GM23338 (cell line): ENCODE data around the gene DFFB. TPM values are rescaled to one million over a fixed set of nuclear protein-coding genes. Genes with fewer than 3 reads are reported as not detected.

Experiments
- ATAC-seq: fragments of 200-7000 bp; cut with Tn5 transposase; 3 replicates; pipeline ENCODE4 v1.9.1; 2020
- DNase-seq: peaks from one replicate; pipeline ENCODE4 v3.0.0-alpha.2; 2015; ENCODE audit warnings: low spot score
- H2AFZ ChIP-seq: fragments of 200-600 bp; sonication (generic); 2 replicates; pipeline ENCODE4 v1.8.0; 2016; ENCODE audit warnings: antibody characterized with exemption, mild to moderate bottlenecking, moderate library complexity
- H3F3A ChIP-seq: fragments of 200-600 bp; sonication (generic); replicated peaks from 2 replicates; pipeline ENCODE4 v1.8.0; 2017; ENCODE audit warnings: antibody characterized with exemption, mixed run types, low read depth
- H3K27ac ChIP-seq: fragments of 200-600 bp; sonication (generic); 2 replicates; pipeline ENCODE4 v1.6.1; 2016; ENCODE audit warnings: low read depth
- H3K27me3 ChIP-seq: fragments of 200-600 bp; sonication (generic); 2 replicates; pipeline ENCODE4 v1.8.0; 2016; ENCODE audit warnings: mild to moderate bottlenecking, mixed run types, moderate library complexity; ENCODE audit not compliant: insufficient read depth
- H3K36me3 ChIP-seq: fragments of 200-600 bp; sonication (generic); 2 replicates; pipeline ENCODE4 v1.8.0; 2016; ENCODE audit warnings: mild to moderate bottlenecking; ENCODE audit not compliant: insufficient read depth
- H3K4me1 ChIP-seq: fragments of 200-600 bp; sonication (generic); 2 replicates; pipeline ENCODE4 v1.8.0; 2016; ENCODE audit warnings: mild to moderate bottlenecking, moderate library complexity; ENCODE audit not compliant: insufficient read depth
- H3K4me2 ChIP-seq: fragments of 200-600 bp; sonication (generic); 2 replicates; pipeline ENCODE4 v1.7.1; 2017; ENCODE audit warnings: mixed run types
- H3K4me3 ChIP-seq: fragments of 200-600 bp; sonication (generic); 2 replicates; pipeline ENCODE4 v1.6.1; 2016; ENCODE audit warnings: mixed run types
- H3K79me2 ChIP-seq: fragments of 200-600 bp; sonication (generic); replicated peaks from 2 replicates; pipeline ENCODE4 v1.8.0; 2017; ENCODE audit warnings: mild to moderate bottlenecking; ENCODE audit not compliant: insufficient read depth
- H3K9me2 ChIP-seq: fragments of 200-600 bp; sonication (generic); 2 replicates; pipeline ENCODE4 v1.8.0; 2017; ENCODE audit not compliant: insufficient read depth
- H4K20me1 ChIP-seq: fragments of 200-600 bp; sonication (generic); replicated peaks from 2 replicates; pipeline ENCODE4 v1.8.0; 2017; ENCODE audit warnings: mild to moderate bottlenecking; ENCODE audit not compliant: insufficient read depth
- H3K27ac Mint-ChIP-seq: 2 replicates; pipeline ENCODE4 v1.8.0; 2020; ENCODE audit warnings: inconsistent platforms, mild to moderate bottlenecking, moderate library complexity, mixed read lengths
- H3K27me3 Mint-ChIP-seq: 3 replicates; pipeline ENCODE4 v1.8.0; 2022; ENCODE audit warnings: low read depth, mild to moderate bottlenecking, moderate library complexity, mixed read lengths, inconsistent platforms; ENCODE audit not compliant: insufficient read depth, poor library complexity
- H3K36me3 Mint-ChIP-seq: 3 replicates; pipeline ENCODE4 v1.8.0; 2021; ENCODE audit warnings: low read depth, mild to moderate bottlenecking, inconsistent platforms, moderate library complexity, mixed read lengths
- H3K4me1 Mint-ChIP-seq: 3 replicates; pipeline ENCODE4 v1.8.0; 2020; ENCODE audit warnings: mild to moderate bottlenecking, inconsistent platforms, mixed read lengths
- H3K4me3 Mint-ChIP-seq: 3 replicates; pipeline ENCODE4 v1.8.0; 2021; ENCODE audit warnings: moderate library complexity, mild to moderate bottlenecking, inconsistent platforms, mixed read lengths
- H3K9me3 Mint-ChIP-seq: 3 replicates; pipeline ENCODE4 v1.8.0; 2020; ENCODE audit warnings: moderate library complexity, mild to moderate bottlenecking, inconsistent platforms, mixed read lengths
- CREB1 ChIP-seq: fragments of 250-450 bp; sonication (Bioruptor Pico); IDR thresholded peaks from 2 replicates; pipeline ENCODE4 v1.5.0; 2020; ENCODE audit warnings: low read depth, mild to moderate bottlenecking, moderate library complexity
- EZH2phosphoT487 ChIP-seq: fragments of 200-600 bp; sonication (generic); IDR thresholded peaks from one replicate; pipeline ENCODE4 v1.8.1; 2018; ENCODE audit warnings: antibody characterized with exemption; ENCODE audit not compliant: unreplicated experiment
- ZNF331 ChIP-seq: fragments of 250-450 bp; sonication (Bioruptor Pico); IDR thresholded peaks from 2 replicates; pipeline ENCODE4 v1.5.0; 2020; ENCODE audit warnings: low read depth, mild to moderate bottlenecking, moderate library complexity
- polyA plus RNA-seq: library from polyadenylated mRNA; unstranded; fragments of >200 nt; fragmentation: Nextera tagmentation; extraction: Ambion mirVana; gene quantifications from 2 replicates; pipeline ENCODE4 v1.2.1, GENCODE V29; 2016
- total RNA-seq: library from RNA; depleted of rRNA; stranded (reverse); fragments of >200 nt; shearing (Covaris generic); gene quantifications from 2 replicates; pipeline ENCODE4 v1.2.3, GENCODE V29; 2014
- TF ChIP-seq, protein P1 (sequence below): IDR thresholded peaks from 2 replicates; pipeline ENCODE4 v1.6.1; 2016; ENCODE audit warnings: antibody characterized with exemption
- TF ChIP-seq, protein P2 (sequence below), 2 experiments: fragments of 200-600 bp in 1 of 2; sonication (generic) in 1 of 2; conservative IDR thresholded peaks; 2 replicates each; pipeline versions ENCODE4 v1.5.1 to v1.6.1; 2016 to 2017; ENCODE audit warnings: antibody characterized with exemption in 2 of 2, low read depth in 2 of 2, mild to moderate bottlenecking in 2 of 2, moderate library complexity in 1 of 2
- TF ChIP-seq, protein P3 (sequence below): IDR thresholded peaks from one replicate; pipeline ENCODE4 v1.6.1; 2018; ENCODE audit warnings: antibody characterized with exemption; ENCODE audit not compliant: unreplicated experiment

Gene DFFB
- total and polyA plus RNA-seq, 2 experiments from 2014 or later, result 6.5 to 18.1 TPM

DNA sequence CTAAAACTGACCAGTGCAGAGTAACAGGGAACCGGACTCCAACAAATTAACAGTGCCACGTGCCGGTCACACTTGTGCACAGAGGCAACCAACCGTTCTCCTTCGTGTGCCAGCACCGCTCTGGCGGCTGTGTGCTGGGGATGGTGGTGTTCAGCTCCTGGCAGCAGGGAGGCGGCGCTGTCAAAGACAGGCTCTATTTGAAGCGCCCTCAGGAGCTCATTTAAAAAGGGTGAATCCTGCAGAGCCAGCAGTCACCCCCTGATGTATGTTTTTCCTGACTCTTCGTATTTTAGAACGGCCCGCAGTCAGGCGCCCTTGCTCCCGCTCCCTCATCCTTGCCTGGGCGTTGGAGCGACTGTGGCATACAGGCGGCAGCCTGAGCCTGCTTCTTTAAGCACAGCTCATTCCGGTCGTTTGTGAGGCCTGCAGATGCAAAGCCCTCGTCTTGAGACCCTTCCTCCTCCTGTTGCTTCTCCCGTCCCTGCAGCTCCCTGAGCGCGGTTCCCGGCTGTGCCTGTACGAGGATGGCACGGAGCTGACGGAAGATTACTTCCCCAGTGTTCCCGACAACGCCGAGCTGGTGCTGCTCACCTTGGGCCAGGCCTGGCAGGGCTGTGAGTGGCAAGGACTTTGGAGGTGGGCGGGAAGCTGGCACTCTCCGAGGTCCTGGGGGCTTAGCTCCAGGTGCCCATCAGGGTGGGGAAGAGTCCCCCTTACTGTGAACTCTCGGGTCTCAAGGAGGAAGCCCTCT is 1.1 kb downstream of the DFFB start (continued):
- TF ChIP-seq, protein P1, sequence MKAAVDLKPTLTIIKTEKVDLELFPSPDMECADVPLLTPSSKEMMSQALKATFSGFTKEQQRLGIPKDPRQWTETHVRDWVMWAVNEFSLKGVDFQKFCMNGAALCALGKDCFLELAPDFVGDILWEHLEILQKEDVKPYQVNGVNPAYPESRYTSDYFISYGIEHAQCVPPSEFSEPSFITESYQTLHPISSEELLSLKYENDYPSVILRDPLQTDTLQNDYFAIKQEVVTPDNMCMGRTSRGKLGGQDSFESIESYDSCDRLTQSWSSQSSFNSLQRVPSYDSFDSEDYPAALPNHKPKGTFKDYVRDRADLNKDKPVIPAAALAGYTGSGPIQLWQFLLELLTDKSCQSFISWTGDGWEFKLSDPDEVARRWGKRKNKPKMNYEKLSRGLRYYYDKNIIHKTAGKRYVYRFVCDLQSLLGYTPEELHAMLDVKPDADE, result no peak
- TF ChIP-seq CREB1 (CRISPR knock-in tag) (no peak), EZH2phosphoT487 (no peak)
- TF ChIP-seq, protein P2, sequence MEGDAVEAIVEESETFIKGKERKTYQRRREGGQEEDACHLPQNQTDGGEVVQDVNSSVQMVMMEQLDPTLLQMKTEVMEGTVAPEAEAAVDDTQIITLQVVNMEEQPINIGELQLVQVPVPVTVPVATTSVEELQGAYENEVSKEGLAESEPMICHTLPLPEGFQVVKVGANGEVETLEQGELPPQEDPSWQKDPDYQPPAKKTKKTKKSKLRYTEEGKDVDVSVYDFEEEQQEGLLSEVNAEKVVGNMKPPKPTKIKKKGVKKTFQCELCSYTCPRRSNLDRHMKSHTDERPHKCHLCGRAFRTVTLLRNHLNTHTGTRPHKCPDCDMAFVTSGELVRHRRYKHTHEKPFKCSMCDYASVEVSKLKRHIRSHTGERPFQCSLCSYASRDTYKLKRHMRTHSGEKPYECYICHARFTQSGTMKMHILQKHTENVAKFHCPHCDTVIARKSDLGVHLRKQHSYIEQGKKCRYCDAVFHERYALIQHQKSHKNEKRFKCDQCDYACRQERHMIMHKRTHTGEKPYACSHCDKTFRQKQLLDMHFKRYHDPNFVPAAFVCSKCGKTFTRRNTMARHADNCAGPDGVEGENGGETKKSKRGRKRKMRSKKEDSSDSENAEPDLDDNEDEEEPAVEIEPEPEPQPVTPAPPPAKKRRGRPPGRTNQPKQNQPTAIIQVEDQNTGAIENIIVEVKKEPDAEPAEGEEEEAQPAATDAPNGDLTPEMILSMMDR (conservative IDR thresholded peaks at IDR 0.05; ENCODE audit: low read depth in 2 of 2), result 0 out of 4 replicates have a peak, but pooled peaks of 1 of the 2 experiments have one; percentile 9

DNA sequence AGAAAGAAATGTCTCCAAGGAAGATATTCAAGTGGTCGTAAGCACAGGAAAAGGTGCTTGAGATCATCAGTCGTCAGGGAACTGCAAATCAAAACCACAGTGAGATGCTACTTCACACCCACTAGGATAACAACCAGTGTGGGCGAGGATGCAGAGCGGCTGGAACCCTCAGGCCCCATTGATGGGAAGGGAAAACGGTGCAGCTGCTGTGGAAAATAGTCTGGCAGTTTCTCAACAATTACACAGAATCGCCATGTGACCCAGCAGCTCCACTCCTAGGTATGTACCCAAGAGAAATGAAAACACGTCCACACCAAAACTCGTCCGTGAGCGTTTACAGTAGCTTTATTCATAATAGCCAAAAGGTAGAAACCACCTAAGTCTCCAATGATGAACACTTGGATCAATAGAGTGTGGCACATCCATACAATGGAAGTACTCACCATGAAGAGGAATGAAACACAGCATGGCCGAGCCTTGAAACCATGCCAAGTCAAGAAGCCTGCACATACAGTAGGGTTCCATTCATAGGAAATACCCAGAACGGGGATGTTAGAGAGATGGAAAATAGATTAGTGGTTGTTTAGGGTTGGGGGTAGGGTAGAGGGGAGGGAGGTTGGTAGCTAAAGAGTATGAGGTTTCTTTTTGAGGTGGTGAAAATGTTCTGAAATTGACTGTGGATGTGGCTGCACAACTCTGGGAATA is 6.1 kb downstream of the DFFB start:
- peaks cover 3% of the 10 kb centered on the region; the same call in 1 of the 2 replicates for H3K4me1 ChIP-seq
- H3K4me2 ChIP-seq, result no peak overlapping the region
- Mint-ChIP-seq H3K4me1 (peaks cover 13% of the 10 kb centered on the region), H3K9me3 (no peaks in the 10 kb centered on the region; the same call in 2 of the 3 replicates), H3K36me3 (peaks cover 7% of the 10 kb centered on the region), H3K4me3 (no peak overlapping the region), H3K27me3 (peaks cover 14% of the 10 kb centered on the region), H3K27ac (no peak overlapping the region)
- no peak overlapping the region for H2AFZ ChIP-seq
- no peaks in the 10 kb centered on the region for H3F3A ChIP-seq
- no peak overlapping the region for H3K27ac ChIP-seq
- no peak overlapping the region for H3K4me3 ChIP-seq
- no peaks in the 10 kb centered on the region for H3K36me3 ChIP-seq
- H3K27me3 ChIP-seq, result peaks cover 2% of the 10 kb centered on the region; the same call in 1 of the 2 replicates
- no peaks in the 10 kb centered on the region for H3K9me2 ChIP-seq
- DNase-seq, result no peak
- no peak for ATAC-seq
- peaks cover 3% of the 10 kb centered on the region for H4K20me1 ChIP-seq
- no peaks in the 10 kb centered on the region for H3K79me2 ChIP-seq
- TF ChIP-seq, protein P2 (conservative IDR thresholded peaks at IDR 0.05; ENCODE audit: low read depth in 2 of 2), result no peak
- TF ChIP-seq, protein P3, sequence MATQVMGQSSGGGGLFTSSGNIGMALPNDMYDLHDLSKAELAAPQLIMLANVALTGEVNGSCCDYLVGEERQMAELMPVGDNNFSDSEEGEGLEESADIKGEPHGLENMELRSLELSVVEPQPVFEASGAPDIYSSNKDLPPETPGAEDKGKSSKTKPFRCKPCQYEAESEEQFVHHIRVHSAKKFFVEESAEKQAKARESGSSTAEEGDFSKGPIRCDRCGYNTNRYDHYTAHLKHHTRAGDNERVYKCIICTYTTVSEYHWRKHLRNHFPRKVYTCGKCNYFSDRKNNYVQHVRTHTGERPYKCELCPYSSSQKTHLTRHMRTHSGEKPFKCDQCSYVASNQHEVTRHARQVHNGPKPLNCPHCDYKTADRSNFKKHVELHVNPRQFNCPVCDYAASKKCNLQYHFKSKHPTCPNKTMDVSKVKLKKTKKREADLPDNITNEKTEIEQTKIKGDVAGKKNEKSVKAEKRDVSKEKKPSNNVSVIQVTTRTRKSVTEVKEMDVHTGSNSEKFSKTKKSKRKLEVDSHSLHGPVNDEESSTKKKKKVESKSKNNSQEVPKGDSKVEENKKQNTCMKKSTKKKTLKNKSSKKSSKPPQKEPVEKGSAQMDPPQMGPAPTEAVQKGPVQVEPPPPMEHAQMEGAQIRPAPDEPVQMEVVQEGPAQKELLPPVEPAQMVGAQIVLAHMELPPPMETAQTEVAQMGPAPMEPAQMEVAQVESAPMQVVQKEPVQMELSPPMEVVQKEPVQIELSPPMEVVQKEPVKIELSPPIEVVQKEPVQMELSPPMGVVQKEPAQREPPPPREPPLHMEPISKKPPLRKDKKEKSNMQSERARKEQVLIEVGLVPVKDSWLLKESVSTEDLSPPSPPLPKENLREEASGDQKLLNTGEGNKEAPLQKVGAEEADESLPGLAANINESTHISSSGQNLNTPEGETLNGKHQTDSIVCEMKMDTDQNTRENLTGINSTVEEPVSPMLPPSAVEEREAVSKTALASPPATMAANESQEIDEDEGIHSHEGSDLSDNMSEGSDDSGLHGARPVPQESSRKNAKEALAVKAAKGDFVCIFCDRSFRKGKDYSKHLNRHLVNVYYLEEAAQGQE, result no peak
- TF ChIP-seq ZNF331 (CRISPR knock-in tag), result no peak
